SK-N-SH treated with all-trans-retinoic acid at 6 μM for 48 hours (cell line): ENCODE measurements around the gene MTUS2.

Experiments used
- BACH2 ChIP-seq: fragments of 250-450 bp; sonication (Bioruptor Pico); IDR thresholded peaks from 2 replicates; pipeline ENCODE4 v1.9.0; 2021; ENCODE audit warnings: mild to moderate bottlenecking, borderline replicate concordance
- CSRNP3 ChIP-seq: fragments of 250-450 bp; sonication (Bioruptor Pico); IDR thresholded peaks from 2 replicates; pipeline ENCODE4 v1.5.1; 2021; ENCODE audit warnings: mild to moderate bottlenecking, moderate library complexity
- ESRRG ChIP-seq: fragments of 250-450 bp; sonication (Bioruptor Pico); IDR thresholded peaks from 2 replicates; pipeline ENCODE4 v1.6.1; 2021; ENCODE audit warnings: mild to moderate bottlenecking
- GLIS3 ChIP-seq: fragments of 250-450 bp; sonication (Bioruptor Pico); IDR thresholded peaks from 2 replicates; pipeline ENCODE4 v1.5.0; 2020; ENCODE audit warnings: mild to moderate bottlenecking, moderate library complexity
- PPARA ChIP-seq: fragments of 250-450 bp; sonication (Bioruptor Pico); IDR thresholded peaks from 2 replicates; pipeline ENCODE4 v1.5.0; 2020; ENCODE audit warnings: mild to moderate bottlenecking, borderline replicate concordance
- SNAI2 ChIP-seq: fragments of 250-450 bp; sonication (Bioruptor Pico); IDR thresholded peaks from 2 replicates; pipeline ENCODE4 v1.5.0; 2020; ENCODE audit warnings: mild to moderate bottlenecking, moderate library complexity
- TCF4 ChIP-seq: fragments of 250-450 bp; sonication (Bioruptor Pico); IDR thresholded peaks from 2 replicates; pipeline ENCODE4 v1.8.0; 2021; ENCODE audit warnings: mild to moderate bottlenecking, moderate library complexity, borderline replicate concordance
- TOX ChIP-seq: fragments of 250-450 bp; sonication (Bioruptor Pico); IDR thresholded peaks from 2 replicates; pipeline ENCODE4 v1.8.0; 2021; ENCODE audit warnings: mild to moderate bottlenecking, moderate library complexity, borderline replicate concordance
- ZC3H10 ChIP-seq: fragments of 250-450 bp; sonication (Bioruptor Pico); IDR thresholded peaks from 2 replicates; pipeline ENCODE4 v1.5.1; 2021; ENCODE audit warnings: mild to moderate bottlenecking, moderate library complexity
- ZFP30 ChIP-seq: fragments of 450-650 bp; formaldehyde crosslinking; IDR thresholded peaks from 2 replicates; pipeline ENCODE4 v1.5.0; 2022; ENCODE audit warnings: mild to moderate bottlenecking, moderate library complexity
- ZNF8 ChIP-seq: fragments of 450-650 bp; formaldehyde crosslinking; IDR thresholded peaks from 2 replicates; pipeline ENCODE4 v1.5.0; 2020; ENCODE audit warnings: mild to moderate bottlenecking, moderate library complexity

- no peak for TF ChIP-seq ESRRG (CRISPR knock-in tag)
- no peak for TF ChIP-seq ZFP30 (CRISPR knock-in tag)
- TF ChIP-seq CSRNP3 = no peak
- TF ChIP-seq ZNF8 (CRISPR knock-in tag) = no peak
- no peak for TF ChIP-seq TOX (CRISPR knock-in tag)
- no peak for TF ChIP-seq SNAI2 (CRISPR knock-in tag)
- no peak for TF ChIP-seq BACH2 (CRISPR knock-in tag)
- no peak for TF ChIP-seq ZC3H10
- no peak for TF ChIP-seq TCF4 (CRISPR knock-in tag)
- no peak for TF ChIP-seq GLIS3 (CRISPR knock-in tag)
- no peak for TF ChIP-seq PPARA
Observed at GRCh38 chr13:28872427-28873176, 52.5 kb downstream of the MTUS2 start.
